ENCODE data around the gene ATG16L2. TPM values are rescaled to one million over a fixed set of nuclear protein-coding genes. Genes with fewer than 3 reads are reported as not detected.

ATG16L2 gene
- total RNA-seq, 1 donor from 2014 or later: 104 TPM

- H3K9me3 ChIP-seq: no peaks in the 10 kb centered on the region
- no peaks in the 10 kb centered on the region for H3K4me1 ChIP-seq
- H3K36me3 ChIP-seq: peaks cover 68% of the 10 kb centered on the region
- intact Hi-C loops (cut with DNase I): no loop called here
- no peaks in the 10 kb centered on the region for H3K27me3 ChIP-seq (ENCODE audit: low read depth)
- ATAC-seq: no peak
- no peak overlapping the region for H3K4me3 ChIP-seq
- TF ChIP-seq, protein P1, sequence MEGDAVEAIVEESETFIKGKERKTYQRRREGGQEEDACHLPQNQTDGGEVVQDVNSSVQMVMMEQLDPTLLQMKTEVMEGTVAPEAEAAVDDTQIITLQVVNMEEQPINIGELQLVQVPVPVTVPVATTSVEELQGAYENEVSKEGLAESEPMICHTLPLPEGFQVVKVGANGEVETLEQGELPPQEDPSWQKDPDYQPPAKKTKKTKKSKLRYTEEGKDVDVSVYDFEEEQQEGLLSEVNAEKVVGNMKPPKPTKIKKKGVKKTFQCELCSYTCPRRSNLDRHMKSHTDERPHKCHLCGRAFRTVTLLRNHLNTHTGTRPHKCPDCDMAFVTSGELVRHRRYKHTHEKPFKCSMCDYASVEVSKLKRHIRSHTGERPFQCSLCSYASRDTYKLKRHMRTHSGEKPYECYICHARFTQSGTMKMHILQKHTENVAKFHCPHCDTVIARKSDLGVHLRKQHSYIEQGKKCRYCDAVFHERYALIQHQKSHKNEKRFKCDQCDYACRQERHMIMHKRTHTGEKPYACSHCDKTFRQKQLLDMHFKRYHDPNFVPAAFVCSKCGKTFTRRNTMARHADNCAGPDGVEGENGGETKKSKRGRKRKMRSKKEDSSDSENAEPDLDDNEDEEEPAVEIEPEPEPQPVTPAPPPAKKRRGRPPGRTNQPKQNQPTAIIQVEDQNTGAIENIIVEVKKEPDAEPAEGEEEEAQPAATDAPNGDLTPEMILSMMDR (IDR thresholded peaks at IDR 0.05): no peak
- no peak overlapping the region for H3K27ac ChIP-seq
- DNase-seq: no peak
These were observed 28.6 kb downstream of the ATG16L2 start for GRCh38 chr11:72842653-72843330.

GRCh38 chr11:72844356-72844755, 30.1 kb downstream of the ATG16L2 start:
- Histone ChIP-seq H3K36me3 (peaks cover 52% of the 10 kb centered on the region), H3K27ac (no peak overlapping the region), H3K4me1 (no peaks in the 10 kb centered on the region), H3K4me3 (no peak overlapping the region), H3K27me3 (ENCODE audit: low read depth) (no peaks in the 10 kb centered on the region), H3K9me3 (no peaks in the 10 kb centered on the region)
- intact Hi-C loops (cut with DNase I): no loop called here
- TF ChIP-seq, protein P1 (IDR thresholded peaks at IDR 0.05): no peak
- ATAC-seq (peak; percentile 35 to 69), DNase-seq (no peak)

DNA sequence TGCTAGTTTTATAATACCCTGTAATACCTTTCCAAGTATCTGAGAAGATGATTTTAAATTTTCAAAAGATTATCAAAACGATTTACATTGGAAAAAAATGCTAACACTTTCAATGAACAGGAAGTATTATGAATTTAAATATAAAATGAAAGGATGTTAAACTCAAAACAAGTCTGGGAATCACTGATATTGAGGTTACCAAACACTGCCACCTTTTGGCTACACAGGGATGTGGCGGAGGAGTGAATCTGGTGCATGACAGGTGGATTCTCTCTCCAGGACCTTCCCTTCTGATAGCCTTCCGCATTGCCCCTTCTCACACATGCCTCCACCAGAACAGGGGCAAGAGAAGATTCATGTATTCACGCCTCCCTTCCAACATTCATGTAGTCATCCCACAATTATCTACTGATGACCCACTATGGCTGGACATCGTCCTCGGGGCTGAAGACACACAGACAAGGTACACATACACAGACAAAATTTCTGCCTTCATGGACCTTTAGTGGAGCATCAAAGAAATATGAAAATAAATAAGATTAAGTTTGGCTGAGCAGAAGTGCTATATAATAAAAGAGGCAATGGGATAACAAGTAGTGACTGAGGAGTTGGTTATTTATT, 34.7 kb downstream of the ATG16L2 start:
- H3K4me3 ChIP-seq: no peak overlapping the region
- ATAC-seq (peak; percentile 47 to 63), DNase-seq (no peak)
- H3K27ac ChIP-seq: no peak overlapping the region
- intact Hi-C loops (cut with DNase I): no loop called here
- H3K4me1 ChIP-seq: no peaks in the 10 kb centered on the region
- TF ChIP-seq, protein P1 (IDR thresholded peaks at IDR 0.05): peak; percentile 67
- no peaks in the 10 kb centered on the region for H3K9me3 ChIP-seq
- H3K27me3 ChIP-seq (ENCODE audit: low read depth): no peaks in the 10 kb centered on the region
- H3K36me3 ChIP-seq: peaks cover 6% of the 10 kb centered on the region

- TF ChIP-seq, protein P1 (IDR thresholded peaks at IDR 0.05): no peak
- DNase-seq (no peak), ATAC-seq (no peak)
- no peaks in the 10 kb centered on the region for H3K9me3 ChIP-seq
- no peaks in the 10 kb centered on the region for H3K27me3 ChIP-seq (ENCODE audit: low read depth)
- intact Hi-C loops (cut with DNase I): no loop called here
- no peaks in the 10 kb centered on the region for H3K4me1 ChIP-seq
- H3K27ac ChIP-seq: no peak overlapping the region
- no peak overlapping the region for H3K4me3 ChIP-seq
- no peaks in the 10 kb centered on the region for H3K36me3 ChIP-seq
These were observed 36.6 kb downstream of the ATG16L2 start for GRCh38 chr11:72850832-72851231.

DNA sequence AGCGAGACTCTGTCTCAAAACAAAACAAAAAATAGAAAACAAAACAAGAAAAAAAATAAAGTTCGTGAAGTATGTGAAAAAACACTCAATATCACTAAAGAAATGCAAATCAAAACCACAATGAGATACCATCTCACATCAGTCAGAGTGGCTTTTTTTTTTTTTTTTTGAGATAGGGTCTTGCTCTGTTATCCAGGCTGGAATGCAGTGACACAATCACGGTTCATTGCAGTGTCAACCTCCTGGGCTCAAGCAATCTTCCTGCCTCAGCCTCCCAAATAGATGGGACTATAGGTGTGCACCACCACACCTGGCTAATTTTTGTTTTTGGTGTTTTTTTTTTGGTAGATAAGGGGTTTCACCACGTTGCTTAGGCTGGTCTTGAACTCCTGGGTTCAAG, 37.5 kb downstream of the ATG16L2 start:
- intact Hi-C loops (cut with DNase I): no loop called here
- no peaks in the 10 kb centered on the region for H3K36me3 ChIP-seq
- ATAC-seq: no peak
- H3K4me3 ChIP-seq: no peak overlapping the region
- H3K4me1 ChIP-seq: no peaks in the 10 kb centered on the region
- DNase-seq: no peak
- no peak overlapping the region for H3K27ac ChIP-seq
- TF ChIP-seq, protein P1 (IDR thresholded peaks at IDR 0.05): no peak
- no peaks in the 10 kb centered on the region for H3K27me3 ChIP-seq (ENCODE audit: low read depth)
- H3K9me3 ChIP-seq: no peaks in the 10 kb centered on the region
